HG03066 (cell line): ENCODE measurements around the gene MAZ.

Experiments
- ATAC-seq: cut with Tn5 transposase; IDR thresholded peaks from one replicate; pipeline ENCODE4 v1.9.1; 2021; ENCODE audit warnings: low read depth; ENCODE audit not compliant: unreplicated experiment

The MAZ gene

DNA sequence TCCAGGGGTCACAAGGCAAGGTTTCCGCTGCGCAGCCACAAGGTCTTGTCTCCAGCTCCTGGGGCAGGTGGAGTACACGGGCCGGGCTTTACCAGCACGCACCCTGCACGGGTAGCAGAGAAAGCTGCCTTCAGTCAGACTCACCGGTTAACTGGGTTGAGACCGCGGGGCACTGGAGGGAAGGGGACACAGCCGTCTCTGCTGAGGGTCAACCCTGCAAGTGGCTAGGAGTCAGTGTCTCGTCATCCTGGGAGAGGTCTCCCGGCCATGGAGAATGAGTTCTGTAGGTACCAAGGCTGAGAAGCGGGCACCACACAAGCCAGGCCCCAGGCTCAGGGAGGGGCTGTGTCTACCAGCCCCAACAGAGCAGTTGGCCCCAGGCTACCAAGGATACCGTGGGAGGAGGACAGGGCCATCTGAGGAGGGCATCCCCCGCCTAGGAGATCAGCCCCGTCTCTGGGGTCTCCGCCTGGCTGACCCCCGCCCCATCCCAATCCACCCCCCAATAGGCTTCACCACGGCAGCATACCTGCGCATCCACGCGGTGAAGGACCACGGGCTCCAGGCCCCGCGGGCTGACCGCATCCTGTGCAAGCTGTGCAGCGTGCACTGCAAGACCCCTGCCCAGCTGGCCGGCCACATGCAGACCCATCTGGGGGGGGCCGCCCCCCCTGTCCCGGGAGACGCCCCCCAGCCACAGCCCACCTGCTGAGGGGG lies 2.9 kb downstream of the MAZ start:
- no peak for ATAC-seq

DNA sequence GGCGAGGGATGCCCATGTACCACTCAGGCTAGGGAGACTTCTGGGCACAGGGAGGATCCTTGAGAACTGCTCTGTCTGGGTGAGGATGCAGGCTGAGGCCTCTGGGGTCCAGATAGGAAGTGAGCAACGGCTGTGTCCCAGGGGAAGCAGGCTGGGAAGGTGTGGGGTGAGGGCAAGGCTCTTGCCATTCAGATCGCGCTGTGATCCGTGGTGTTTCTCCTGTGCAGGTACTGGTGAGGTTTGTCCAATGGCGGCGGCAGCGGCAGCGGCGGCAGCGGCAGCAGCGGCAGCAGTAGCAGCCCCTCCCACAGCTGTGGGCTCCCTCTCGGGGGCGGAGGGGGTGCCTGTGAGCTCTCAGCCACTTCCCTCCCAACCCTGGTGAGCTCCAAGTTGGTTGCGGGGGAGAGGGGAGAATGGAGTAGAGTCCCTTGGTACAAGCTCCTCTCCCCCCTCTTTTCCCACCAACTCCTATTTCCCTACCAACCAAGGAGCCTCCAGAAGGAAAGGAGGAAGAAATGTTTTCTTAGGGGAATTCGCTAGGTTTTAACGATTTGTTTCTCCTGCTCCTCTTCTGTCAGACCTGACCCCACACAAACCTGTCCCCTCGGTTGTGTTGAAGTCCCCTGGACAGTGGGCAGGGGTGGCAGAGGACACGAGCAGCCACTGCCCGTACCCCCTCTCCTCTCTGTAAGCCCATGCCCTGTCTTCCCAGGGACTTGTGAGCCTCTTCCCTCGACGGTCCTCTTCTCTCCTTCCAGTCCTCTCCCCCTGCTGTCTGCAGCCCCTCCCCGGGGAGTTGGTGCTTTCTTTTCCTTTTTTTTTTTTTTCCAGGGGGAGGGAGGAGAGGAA lies 3.7 kb downstream of the MAZ start:
- ATAC-seq = no peak

DNA sequence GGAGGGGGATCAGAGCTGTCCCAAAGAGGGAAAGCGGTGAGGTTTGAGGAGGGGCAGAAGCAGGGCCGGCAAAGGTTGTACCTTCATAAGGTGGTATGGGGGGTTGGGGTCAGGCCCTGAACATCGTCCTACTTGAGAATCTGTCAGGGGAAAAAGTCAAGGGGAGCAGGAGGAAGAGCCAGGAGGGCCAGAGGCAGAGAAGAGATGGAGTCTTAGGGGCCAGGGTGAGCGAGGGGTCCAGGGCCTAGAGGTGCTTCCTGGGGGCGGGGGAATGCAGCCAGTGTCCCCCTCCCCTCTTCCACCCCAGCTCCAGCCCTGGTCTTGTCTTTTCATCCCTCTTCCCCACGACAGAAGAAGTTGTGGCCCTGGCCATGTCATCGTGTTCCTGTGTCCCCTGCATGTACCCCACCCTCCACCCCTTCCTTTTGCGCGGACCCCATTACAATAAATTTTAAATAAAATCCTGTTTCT lies 4.4 kb downstream of the MAZ start:
- ATAC-seq = no peak

DNA sequence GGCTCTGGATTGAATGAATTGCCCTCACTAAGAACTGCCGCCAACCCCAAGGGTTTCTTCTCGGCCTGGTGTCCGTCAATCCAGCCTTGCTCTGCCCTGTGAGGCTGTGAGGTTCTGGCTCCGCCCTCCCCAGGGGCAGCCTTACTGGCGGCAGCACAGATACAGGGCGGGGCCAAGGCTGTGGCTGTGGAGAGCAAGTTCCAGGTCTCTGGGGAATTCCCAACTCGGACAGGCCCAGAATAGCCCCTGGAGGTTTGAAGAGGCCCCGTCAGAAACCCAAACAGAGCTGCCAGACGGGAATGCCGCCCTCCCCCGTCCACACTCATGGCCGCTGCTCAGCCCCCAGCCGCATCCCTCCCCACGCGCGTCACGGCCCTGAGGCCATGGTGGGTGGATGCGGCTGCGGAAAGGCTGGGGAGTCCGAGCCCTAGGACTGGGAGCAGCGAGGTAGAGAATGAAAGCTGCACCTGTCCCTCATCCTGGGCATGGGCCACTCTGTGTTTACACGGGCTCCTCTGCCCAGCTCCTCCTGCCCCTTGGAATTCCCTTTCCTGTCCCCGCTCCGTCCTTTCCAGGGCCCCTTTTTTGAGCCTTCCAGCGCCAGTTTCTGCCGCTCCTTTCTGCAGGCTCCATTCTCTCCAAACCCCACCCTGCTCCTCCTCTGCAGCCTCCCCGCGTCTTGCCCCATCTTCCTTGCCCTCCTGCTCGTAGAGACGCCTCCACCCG lies 5.0 kb downstream of the MAZ start:
- ATAC-seq = peak; percentile 45

DNA sequence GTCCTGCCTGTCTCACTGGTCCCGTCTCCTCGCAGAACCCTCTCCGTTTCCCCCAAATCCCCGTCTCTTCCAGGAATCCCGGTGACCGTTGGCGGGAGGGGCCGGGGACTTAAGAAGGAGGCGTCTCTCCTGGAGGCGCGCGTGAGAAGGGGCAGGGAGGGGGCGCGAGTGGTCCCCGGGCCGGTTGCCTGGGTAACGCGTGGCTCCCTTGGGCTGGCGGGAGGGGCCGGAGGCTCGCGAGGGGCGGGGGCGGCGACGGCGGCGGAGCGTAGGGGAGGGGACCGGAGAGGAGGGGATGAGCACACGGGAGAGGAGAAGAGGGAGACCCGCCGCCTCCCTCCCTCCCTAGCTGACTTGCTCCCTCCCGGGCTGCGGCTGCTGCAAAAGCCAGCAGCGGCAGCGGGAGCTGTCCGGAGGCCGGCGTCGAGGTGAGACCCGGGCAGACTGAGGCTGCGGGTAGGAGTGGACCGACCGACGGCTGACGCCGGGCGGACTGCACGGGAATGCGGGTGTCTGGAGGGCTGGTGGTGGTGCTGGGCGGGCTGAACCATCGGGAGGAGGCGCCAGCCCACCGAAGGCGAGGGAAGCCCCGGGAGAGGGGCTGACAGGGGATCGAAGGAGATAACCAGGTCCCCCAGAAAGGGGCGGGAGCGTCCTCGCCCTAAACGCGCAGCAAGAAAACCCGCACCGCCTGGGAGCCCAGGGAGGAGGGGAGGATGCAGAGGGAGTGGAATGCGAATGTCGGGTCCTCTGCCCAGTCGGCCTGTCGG lies 5.8 kb downstream of the MAZ start, which contains the start of gene PRRT2:
Gene PRRT2, plus strand, starts transcription at position 298 of the 770 bp plus-strand sequence. CDS start 862 bp downstream, outside the sequence.
- no peak for ATAC-seq

DNA sequence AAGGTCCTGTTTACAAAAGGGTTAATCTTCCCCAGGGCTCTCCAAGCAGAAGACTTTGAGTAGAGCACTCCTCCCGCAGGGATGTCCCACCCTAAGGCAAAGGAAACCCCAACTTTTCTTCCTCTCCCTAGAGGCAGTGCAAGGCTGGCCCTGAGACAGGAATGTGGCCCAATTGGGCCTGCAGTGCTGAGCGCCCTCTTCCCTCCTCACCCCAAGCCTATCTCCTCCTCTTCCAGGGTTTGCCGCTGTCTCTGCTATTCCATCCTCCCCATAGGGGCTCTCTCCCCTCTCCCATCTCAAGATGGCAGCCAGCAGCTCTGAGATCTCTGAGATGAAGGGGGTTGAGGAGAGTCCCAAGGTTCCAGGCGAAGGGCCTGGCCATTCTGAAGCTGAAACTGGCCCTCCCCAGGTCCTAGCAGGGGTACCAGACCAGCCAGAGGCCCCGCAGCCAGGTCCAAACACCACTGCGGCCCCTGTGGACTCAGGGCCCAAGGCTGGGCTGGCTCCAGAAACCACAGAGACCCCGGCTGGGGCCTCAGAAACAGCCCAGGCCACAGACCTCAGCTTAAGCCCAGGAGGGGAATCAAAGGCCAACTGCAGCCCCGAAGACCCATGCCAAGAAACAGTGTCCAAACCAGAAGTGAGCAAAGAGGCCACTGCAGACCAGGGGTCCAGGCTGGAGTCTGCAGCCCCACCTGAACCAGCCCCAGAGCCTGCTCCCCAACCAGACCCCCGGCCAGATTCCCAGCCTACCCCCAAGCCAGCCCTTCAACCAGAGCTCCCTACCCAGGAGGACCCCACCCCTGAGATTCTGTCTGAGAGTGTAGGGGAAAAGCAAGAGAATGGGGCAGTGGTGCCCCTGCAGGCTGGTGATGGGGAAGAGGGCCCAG lies 6.7 kb downstream of the MAZ start:
- no peak for ATAC-seq

DNA sequence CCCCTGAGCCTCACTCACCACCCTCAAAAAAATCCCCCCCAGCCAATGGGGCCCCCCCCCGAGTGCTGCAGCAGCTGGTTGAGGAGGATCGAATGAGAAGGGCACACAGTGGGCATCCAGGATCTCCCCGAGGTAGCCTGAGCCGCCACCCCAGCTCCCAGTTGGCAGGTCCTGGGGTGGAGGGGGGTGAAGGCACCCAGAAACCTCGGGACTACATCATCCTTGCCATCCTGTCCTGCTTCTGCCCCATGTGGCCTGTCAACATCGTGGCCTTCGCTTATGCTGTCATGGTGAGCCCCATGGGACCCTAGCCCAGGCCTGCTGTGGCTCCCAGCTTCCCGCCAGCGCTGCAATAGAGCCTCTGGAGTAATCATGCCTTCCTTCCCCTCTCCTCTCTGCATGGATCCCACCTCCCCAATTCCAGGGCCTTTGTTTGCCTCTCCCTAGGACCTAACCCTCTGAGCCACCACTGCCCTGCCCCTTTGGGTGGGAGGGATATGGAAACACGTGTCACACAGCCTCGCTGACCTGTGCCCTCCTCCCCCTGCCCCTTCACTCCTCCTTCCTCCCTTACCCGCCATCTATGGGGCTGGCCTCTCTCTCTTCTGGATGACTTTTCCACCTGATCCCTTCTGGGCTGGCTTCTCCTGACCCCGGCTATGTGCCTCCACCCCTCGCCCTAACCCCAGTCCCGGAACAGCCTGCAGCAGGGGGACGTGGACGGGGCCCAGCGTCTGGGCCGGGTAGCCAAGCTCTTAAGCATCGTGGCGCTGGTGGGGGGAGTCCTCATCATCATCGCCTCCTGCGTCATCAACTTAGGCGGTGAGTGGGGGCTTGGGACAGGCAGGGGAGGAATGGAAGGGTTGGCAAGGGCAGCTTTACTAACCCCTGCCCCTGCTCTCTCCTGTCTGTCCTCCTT lies 7.6 kb downstream of the MAZ start:
- no peak for ATAC-seq

DNA sequence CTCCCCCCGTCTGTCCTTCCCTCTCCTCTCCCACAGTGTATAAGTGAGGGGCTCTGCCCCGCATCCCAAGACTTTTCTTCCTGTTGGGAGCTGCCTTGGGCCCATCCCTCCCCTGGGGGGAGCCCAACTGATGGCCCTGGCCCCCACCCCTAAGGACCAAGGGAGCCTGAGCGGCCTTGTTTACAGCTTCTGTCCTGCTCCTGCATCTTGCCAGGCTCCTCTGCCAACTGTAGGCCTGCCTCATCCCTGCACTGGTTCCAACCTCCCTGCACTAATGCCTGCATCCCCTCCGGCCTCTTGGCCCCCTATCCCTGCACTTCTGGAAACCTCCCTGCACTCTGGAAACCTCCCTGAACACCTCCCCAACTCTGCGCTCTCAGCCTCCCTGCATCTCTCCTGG lies 8.3 kb downstream of the MAZ start:
- ATAC-seq = no peak

DNA sequence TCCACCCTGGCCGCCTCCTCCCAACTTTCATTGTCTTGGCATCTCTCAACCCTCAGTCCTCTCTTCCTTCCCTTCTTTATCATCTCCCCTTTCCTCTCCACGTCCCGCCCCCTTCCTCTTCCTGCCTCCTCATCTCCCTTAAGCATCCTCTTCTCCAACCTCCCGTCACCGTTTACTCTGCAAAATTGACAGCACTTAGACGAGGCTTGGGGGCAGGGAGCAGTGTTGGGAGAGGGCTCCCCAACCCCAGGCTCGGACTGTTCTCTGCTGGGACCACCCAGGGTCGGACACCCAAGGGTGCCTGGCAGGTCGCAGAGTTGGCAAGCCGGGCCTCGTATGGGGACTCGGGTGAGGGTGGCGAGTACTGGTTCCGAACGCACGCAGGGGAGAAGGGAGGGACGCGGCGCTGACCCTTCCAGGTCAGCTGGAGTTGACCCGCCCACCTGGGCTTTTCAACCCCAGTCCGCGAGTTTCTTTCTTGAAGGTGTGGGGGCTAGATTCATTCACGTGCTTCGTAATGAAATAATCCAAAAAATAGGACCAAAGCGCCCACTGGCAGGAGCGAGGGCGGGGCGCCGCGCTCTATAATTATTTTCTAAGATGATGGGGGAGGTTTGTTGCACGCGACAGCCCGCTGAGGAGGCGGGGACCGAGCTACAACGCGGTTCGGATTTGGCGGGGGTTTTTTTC lies 8.8 kb downstream of the MAZ start:
- no peak for ATAC-seq

DNA sequence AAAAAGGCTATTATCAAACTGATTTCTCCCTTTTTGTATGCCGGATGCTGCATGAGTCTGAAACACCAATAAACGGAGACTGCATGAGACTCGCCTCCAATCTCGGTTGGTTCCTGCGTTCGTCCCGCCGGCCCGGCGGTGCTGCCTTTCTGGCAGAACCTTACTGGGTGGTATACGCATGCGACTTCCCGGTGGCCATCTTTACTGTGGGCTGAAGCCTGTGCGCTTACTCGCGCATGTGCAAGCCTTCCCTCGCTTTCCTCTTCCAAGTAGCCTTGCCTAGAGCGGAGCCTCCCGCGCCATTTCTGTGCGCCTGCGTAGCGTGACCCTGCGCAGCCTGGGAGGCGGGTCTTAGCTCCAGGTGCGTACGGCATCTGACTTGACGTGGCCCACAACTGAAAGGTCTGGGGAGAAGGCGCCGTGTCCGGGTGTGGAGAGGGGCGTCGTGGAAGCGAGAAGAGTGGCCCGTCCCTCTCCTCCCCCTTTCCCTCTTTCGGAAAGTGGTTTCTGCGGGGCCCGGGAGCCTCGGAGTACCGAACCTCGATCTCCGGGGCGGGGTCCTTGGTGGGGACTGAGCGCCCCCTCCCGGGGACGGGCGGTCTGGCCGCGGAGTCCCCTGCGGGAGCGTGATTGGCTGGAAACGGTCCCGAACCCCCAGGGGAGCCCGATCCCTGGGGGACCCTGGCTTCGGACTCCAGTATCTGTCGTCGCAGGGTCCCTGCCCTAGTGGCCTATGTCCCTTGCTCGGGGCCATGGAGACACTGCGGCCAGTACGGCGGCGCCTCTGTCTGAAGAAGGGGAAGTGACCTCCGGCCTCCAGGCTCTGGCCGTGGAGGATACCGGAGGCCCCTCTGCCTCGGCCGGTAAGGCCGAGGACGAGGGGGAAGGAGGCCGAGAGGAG lies 9.7 kb downstream of the MAZ start, which contains the start of gene PAGR1:
Gene PAGR1, plus strand, starts transcription at position 360 of the 901 bp plus-strand sequence. Its CDS starts 374 bp downstream, at position 734.
- peak; percentile 51 for ATAC-seq

DNA sequence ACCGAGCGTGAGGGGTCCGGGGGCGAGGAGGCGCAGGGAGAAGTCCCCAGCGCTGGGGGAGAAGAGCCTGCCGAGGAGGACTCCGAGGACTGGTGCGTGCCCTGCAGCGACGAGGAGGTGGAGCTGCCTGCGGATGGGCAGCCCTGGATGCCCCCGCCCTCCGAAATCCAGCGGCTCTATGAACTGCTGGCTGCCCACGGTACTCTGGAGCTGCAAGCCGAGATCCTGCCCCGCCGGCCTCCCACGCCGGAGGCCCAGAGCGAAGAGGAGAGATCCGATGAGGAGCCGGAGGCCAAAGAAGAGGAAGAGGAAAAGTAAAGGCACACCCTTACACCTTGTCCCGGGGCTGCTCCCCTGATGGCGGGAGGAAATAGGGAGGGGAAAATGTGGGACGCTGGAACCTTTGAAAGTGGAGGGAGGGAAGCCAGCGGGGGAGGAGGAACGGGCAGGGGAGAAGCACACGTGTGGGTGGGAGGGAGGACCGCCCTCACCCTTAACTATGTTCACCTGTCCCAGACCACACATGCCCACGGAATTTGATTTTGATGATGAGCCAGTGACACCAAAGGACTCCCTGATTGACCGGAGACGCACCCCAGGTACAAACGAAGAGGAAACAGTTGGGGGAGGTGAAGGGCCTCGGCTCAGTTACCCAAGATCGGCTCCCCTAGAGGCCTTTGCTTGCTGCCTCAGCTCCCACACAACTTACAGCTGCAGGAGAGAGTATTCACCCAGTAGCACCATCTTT lies 10.5 kb downstream of the MAZ start:
- no peak for ATAC-seq

DNA sequence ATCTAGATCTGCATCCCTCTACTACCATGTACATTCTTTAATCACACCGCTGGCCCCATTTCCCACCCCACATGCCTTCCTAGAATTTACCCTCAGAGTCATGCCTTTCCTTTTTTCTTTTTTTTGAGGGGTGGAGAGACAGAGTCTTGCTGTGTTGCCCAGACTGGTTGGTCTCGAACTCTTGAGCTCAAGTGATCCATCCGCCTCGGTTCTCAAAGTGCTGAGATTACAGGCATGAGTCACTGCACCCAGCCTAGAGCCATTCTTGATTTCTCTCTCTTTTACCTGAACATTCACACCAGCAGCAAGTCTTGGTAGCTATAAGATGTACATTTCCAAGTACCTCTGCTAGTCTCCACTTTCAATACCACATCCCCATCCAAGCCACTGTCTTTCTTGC lies 11.8 kb downstream of the MAZ start:
- ATAC-seq = no peak

DNA sequence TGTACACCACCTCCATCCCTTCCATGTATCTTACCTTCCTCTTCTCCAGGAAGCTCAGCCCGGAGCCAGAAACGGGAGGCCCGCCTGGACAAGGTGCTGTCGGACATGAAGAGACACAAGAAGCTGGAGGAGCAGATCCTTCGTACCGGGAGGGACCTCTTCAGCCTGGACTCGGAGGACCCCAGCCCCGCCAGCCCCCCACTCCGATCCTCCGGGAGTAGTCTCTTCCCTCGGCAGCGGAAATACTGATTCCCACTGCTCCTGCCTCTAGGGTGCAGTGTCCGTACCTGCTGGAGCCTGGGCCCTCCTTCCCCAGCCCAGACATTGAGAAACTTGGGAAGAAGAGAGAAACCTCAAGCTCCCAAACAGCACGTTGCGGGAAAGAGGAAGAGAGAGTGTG lies 13.2 kb downstream of the MAZ start:
- no peak for ATAC-seq

DNA sequence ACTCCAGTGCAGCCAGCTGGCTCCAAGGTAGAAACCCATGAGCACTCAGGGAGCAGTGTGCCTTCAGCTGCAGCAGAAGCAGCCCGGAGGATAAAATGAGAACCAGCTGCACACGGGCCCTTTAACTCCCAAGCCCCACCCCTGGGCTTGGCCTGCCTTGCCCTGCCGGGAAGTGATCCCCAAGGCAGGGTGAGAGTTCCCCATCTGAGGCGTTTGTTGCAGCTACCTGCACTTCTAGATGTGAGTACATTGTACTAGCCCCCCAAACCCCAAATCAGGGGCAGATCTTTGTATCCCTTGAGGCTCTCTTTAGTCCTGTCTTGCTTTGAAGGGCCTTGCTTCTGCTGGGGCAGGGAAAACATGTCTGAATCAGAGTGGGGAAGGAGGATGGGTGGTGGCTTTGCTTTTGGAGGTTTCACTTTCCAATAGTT lies 14.0 kb downstream of the MAZ start, which contains the start of gene MVP:
Gene MVP, plus strand, starts transcription at position 192 of the 431 bp plus-strand sequence. CDS start 10,088 bp downstream, outside the sequence.
- no peak for ATAC-seq

DNA sequence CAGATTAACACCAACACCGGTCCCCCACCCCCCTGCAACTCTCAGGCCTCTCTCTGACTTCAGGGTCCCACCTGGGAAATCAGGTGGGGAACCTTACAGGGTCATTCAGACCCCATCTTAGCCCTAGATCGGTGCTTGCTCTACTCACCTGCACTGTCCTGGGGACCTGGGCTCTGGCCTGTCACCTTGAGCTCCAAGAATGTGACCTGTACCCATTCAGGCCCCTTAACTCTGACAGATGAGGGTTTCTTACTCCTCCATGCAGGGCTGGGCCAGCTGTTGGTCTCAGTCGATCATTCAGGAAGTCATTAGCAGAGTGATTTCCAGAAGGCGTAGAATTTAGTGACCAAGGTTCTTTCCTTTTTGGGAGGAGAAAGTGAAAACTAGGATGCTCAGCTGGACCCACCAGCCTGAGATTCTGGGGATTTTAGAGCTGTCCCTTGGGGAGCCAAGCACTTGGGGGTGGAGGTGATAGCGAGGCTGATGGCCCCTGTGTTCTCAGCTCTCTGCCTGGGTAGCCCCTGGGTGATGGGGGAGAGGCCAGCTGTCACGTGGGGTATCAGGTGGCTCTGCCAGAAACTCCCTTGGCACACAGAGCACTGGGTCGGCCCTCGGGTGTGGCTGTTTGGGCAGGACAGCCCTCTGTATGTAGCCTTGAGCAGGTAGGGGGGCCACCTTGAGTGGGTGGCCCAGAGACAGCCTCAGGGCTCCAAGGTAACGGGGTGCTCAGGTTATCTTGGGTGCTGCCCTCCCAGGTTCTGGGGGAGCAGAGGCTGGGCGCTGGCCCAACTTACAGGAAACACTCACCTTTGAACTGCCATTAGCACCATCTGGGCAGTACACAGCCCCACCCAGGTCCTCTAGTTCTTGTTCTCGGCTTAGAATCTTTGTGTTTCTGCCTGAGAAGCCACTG lies 14.7 kb downstream of the MAZ start:
- peak; percentile 36 for ATAC-seq
